Common myeloid progenitor, CD34-positive (primary cell): ENCODE results near the gene TFEB.

Experiments
- CTCF ChIA-PET: fragments of 350-600 bp; sonication (Branson Sonifier 250); formaldehyde crosslinking; loops from one replicate; lab custom pipeline; 2021; ENCODE audit warnings: antibody characterized with exemption; lab: Charles Lee
- POLR2A ChIA-PET: fragments of 350-600 bp; sonication (Branson Sonifier 250); formaldehyde crosslinking; loops from one replicate; lab custom pipeline; 2021; ENCODE audit warnings: antibody characterized with exemption; lab: Charles Lee
- DNase-seq, 3 donors: peaks; one replicate each; pipeline versions ENCODE4 v3.0.0 to v3.0.0-alpha.2; 2013
- H3K27ac ChIP-seq, 2 experiments: 1 replicate in 1 of 2; 2 replicates in 1 of 2; pipeline ENCODE4 v1.7.0; 2013; ENCODE audit warnings: inconsistent platforms in 2 of 2, low read length in 2 of 2, mild to moderate bottlenecking in 2 of 2, low read depth in 1 of 2, moderate library complexity in 1 of 2; ENCODE audit not compliant: severe bottlenecking in 2 of 2, insufficient read depth in 1 of 2, poor library complexity in 1 of 2
- H3K27me3 ChIP-seq, 5 experiments: replicated peaks in 2 of 5; 1 replicate in 3 of 5; 2 replicates in 2 of 5; pipeline versions ENCODE4 v1.6.1 to v1.7.0; 2013; ENCODE audit warnings: low read length in 4 of 5, mild to moderate bottlenecking in 2 of 5, moderate library complexity in 2 of 5, inconsistent platforms in 1 of 5; ENCODE audit not compliant: insufficient read depth in 5 of 5, control insufficient read depth in 4 of 5
- H3K36me3 ChIP-seq, 4 experiments: 1 replicate in 2 of 4; 2 replicates in 2 of 4; pipeline versions ENCODE4 v1.6.1 to v1.7.0; 2013; ENCODE audit warnings: low read length in 3 of 4, control low read depth in 1 of 4, mild to moderate bottlenecking in 1 of 4; ENCODE audit not compliant: control insufficient read depth in 4 of 4, insufficient read depth in 4 of 4
- H3K4me1 ChIP-seq, 4 experiments: 1 replicate in 3 of 4; 2 replicates in 1 of 4; pipeline versions ENCODE4 v1.6.1 to v1.7.1; 2013; ENCODE audit warnings: low read length in 3 of 4, mild to moderate bottlenecking in 3 of 4, control low read depth in 1 of 4, inconsistent platforms in 1 of 4, moderate library complexity in 1 of 4; ENCODE audit not compliant: control insufficient read depth in 4 of 4, insufficient read depth in 4 of 4; ENCODE audit errors: control extremely low read depth in 1 of 4
- H3K4me3 ChIP-seq, 7 experiments: 1 replicate in 4 of 7; 2 replicates in 3 of 7; pipeline versions ENCODE4 v1.5.1 to v1.7.0; 2013; ENCODE audit warnings: mild to moderate bottlenecking in 7 of 7, low read length in 6 of 7, moderate library complexity in 6 of 7, inconsistent platforms in 2 of 7, low read depth in 2 of 7, control low read depth in 1 of 7; ENCODE audit not compliant: insufficient read depth in 4 of 7, control insufficient read depth in 1 of 7; ENCODE audit errors: extremely low read depth in 1 of 7
- H3K9me3 ChIP-seq, 5 experiments: 1 replicate in 4 of 5; 2 replicates in 1 of 5; pipeline versions ENCODE4 v1.6.1 to v1.7.1; 2013; ENCODE audit warnings: low read length in 4 of 5, mild to moderate bottlenecking in 2 of 5, inconsistent platforms in 1 of 5, low read depth in 1 of 5, moderate library complexity in 1 of 5; ENCODE audit not compliant: control insufficient read depth in 4 of 5, insufficient read depth in 2 of 5; ENCODE audit errors: control extremely low read depth in 1 of 5
- WGBS: methylation state at CpG from one replicate; pipeline ENCODE4 v1.1.5; 2013; ENCODE audit not compliant: insufficient coverage; 5-methylcytosine and 5-hydroxymethylcytosine counted together

The TFEB gene

DNA sequence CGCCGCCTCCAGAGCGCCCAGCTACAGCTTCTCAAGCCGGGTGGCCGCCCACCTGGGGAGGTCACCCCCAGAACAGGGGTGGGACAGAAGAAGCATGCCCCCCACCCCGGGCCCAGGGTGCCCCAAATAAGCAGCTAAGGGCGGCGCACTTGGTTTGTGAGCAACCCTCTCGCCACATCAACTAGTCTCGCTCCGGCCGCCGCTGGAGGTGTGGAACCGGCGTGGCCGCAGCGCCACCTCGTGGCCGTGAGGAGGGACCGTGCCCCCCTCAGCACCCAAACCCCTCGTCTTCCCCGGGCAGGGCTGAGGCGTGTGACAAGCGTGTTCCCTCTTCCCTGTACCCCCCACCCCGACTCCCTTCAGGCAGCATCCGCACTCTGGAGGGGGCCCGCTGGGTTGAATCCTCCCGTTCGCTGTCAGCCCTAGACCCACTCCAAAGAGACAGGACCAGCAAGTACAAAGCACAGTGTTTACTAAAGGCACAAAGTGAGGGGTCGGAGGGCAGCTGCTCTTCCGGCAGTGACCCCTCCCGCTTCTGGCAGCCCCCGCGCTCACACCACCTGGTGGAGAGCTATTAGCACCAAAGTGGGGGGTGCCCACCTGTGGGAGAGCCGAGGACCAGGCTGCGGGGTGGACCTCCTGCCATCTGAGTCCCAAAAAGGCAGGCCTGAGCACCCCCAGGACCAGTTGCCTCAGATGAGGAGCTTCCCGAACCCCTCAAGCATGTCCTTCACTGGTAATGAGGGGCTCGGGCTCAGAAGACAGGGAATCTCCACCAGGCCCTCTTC is 51.7 kb downstream of the TFEB start:
- Histone ChIP-seq H3K27me3 (no peaks in the 10 kb centered on the region), H3K9me3 (no peaks in the 10 kb centered on the region), H3K4me1 (peaks cover 0 to 19% (median 17%) of the 10 kb centered on the region in 4 experiments), H3K36me3 (peaks cover 0 to 5% (median 0%) of the 10 kb centered on the region in 4 experiments), H3K27ac (peak overlapping the region; percentile 5 to 15), H3K4me3 (peak overlapping the region in 5 of 7 experiments; percentile 34 to 76 (median 69))
- ChIA-PET CTCF (interaction anchor here (0.6 to 7.2 kb wide), 36 partner anchors 8 to 345 kb away, joined by 3 to 84 read pairs (median 4); no protein-coding TSS in a partner anchor), POLR2A (interaction anchor here (1.4 kb wide), 1 partner anchor 81 kb away, joined by 4 read pairs; no protein-coding TSS in a partner anchor)
- peak; percentile 78 to 84 (median 82) for DNase-seq
- WGBS, result 16% methylated on average over 29 of the region's 38 CpGs

DNA sequence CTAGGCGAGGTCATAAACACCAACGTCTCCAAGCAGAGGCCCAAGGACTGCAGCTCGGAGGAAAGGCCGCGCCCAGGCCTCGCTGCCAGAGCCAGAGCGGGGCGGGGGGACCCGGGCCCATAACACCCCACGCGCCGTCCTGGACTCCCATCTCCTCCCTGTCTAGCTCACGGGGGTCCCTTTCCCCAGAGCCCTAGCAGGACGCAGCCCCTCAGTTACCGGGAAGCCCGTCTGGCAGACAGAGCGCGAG is 52.2 kb downstream of the TFEB start:
- H3K4me1 ChIP-seq, result peaks cover 0 to 19% (median 17%) of the 10 kb centered on the region in 4 experiments
- H3K4me3 ChIP-seq, result peak overlapping the region in 6 of 7 experiments; percentile 34 to 76 (median 62)
- H3K36me3 ChIP-seq, result peaks cover 0 to 5% (median 0%) of the 10 kb centered on the region in 4 experiments
- WGBS, result 0% methylated on average over 11 of the region's 18 CpGs
- no peak for DNase-seq
- ChIA-PET POLR2A (no interaction called here), CTCF (interaction anchor here (0.6 to 7.2 kb wide), 34 partner anchors 8 to 345 kb away, joined by 3 to 84 read pairs (median 5); no protein-coding TSS in a partner anchor)
- H3K9me3 ChIP-seq, result no peaks in the 10 kb centered on the region
- H3K27ac ChIP-seq, result peak overlapping the region; percentile 5 to 15
- H3K27me3 ChIP-seq, result no peaks in the 10 kb centered on the region

DNA sequence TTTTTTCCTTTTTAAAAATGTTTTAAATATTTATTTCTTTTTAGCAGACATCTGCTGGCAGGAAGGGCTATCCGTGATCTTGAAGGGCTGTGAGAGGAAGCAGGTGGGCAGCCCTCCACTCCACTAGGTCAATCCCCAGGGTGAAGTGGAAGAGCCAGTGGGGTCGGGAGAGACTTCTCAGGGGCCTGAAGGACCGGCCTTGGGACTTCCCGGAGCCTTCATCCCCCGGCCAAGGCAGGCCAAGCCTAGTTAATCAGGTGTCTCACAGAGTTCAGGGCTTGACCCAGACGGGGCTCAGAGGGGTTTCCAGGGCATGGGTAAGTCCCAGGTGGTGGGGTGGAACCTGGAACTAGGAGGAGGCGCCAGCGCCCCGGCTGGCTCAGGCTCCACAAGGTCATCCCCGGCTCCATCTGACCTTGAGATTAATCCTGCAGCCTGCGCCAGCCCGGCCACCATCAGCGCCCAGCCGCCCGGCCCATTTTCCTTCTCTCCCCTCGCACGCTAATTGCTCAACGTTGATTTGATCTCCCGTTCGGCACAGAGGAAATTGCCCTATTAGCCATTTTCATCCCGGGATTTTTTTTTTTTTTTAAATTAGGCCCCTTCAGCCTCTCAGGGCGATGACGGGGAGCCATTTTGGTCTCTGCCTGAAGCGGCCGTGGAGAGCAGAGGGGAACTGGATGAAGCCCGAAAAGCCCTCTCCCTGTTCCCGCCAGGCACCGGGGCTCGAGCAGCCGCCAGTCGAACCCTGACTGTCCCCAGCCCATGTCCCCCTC is 52.7 kb downstream of the TFEB start:
- H3K4me1 ChIP-seq, result peaks cover 0 to 19% (median 17%) of the 10 kb centered on the region in 4 experiments
- ChIA-PET CTCF (interaction anchor here (0.6 to 7.2 kb wide), 37 partner anchors 7 to 344 kb away, joined by 3 to 84 read pairs (median 5); no protein-coding TSS in a partner anchor), POLR2A (no interaction called here)
- peak overlapping the region in 6 of 7 experiments; percentile 34 to 76 (median 62) for H3K4me3 ChIP-seq
- H3K9me3 ChIP-seq, result no peaks in the 10 kb centered on the region
- peak in 2 of 3 donors; percentile 15 to 22 for DNase-seq
- 39% methylated on average over 23 of the region's 31 CpGs for WGBS
- H3K27ac ChIP-seq, result peak overlapping the region; percentile 5 to 15
- H3K36me3 ChIP-seq, result peaks cover 0 to 4% (median 0%) of the 10 kb centered on the region in 4 experiments
- no peaks in the 10 kb centered on the region for H3K27me3 ChIP-seq

DNA sequence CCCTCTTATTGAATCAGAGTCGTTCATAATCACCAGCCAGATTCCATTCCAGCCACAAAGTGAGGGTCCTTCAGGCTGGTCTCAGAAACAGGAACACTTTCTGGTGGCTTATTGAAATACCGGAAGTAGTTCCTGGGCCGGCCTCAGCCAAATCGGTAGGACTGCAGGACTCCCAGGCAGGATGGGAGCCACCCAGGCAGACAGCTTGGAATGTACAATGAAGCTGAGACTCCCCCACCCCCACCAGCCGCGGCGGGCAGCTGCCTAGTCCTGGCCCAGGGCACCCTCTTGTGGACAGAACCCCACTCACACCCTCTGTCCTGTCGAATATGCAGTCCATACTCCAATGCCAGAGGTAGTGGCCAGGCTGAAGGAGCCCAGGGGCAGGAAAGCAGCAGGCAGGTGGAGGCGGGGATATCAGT is 53.3 kb downstream of the TFEB start:
- peaks cover 0 to 19% (median 17%) of the 10 kb centered on the region in 4 experiments for H3K4me1 ChIP-seq
- H3K9me3 ChIP-seq, result no peaks in the 10 kb centered on the region
- H3K36me3 ChIP-seq, result no peaks in the 10 kb centered on the region
- no peak overlapping the region for H3K27ac ChIP-seq
- no peak overlapping the region for H3K4me3 ChIP-seq
- DNase-seq, result peak; percentile 78 to 88 (median 87)
- POLR2A ChIA-PET, result no interaction called here
- CTCF ChIA-PET, result interaction anchor here (0.7 to 5.1 kb wide), 11 partner anchors 11 to 315 kb away, joined by 3 to 43 read pairs (median 4); no protein-coding TSS in a partner anchor
- 18% methylated on average over 4 of the region's 9 CpGs for WGBS
- no peaks in the 10 kb centered on the region for H3K27me3 ChIP-seq

DNA sequence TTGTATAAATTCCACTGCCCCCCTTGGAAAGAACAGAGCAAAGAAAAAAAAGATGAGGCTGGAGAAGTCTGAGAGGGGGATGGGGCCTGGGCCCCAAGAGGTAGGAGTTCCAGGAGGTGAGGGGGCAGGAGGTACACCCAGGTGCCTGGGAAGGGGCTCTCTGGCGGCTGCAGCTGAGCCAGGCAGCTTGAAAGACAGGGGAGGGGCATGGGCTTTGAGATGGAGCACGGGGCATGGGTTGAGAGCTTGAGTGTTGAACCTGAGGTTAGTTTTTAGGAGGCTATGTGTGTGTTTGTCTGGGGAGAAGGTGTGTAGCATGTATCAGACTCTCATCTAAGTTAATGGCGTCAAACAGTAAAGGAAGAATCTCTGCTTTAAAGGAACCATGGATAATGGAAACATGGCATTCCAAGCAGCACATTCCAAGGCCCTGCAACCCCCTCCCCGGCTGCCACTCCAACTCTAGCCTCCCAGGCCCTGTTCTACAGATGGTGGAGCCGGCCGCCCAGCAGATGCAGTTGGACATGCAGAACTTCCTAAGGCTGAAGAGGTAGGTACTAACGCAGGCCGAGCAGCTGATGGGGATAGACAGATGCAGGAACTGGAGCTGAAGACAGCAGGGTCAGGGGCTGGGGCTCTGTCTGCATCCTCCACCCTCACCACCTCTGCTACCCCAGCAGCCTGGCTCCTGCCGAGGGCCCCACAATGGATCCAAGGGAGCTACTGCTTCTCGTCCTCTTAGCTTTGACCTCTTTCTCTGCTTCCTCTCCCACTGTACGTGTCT is 55.0 kb downstream of the TFEB start:
- CTCF ChIA-PET, result interaction anchor here (0.7 to 5.1 kb wide), 12 partner anchors 8 to 313 kb away, joined by 3 to 43 read pairs (median 4); no protein-coding TSS in a partner anchor
- Histone ChIP-seq H3K4me1 (peaks cover 0 to 23% (median 18%) of the 10 kb centered on the region in 4 experiments), H3K9me3 (no peaks in the 10 kb centered on the region), H3K27ac (no peak overlapping the region), H3K4me3 (no peak overlapping the region), H3K36me3 (no peaks in the 10 kb centered on the region), H3K27me3 (no peaks in the 10 kb centered on the region)
- 81% methylated on average over 9 of the region's 11 CpGs for WGBS
- POLR2A ChIA-PET, result no interaction called here
- no peak for DNase-seq

DNA sequence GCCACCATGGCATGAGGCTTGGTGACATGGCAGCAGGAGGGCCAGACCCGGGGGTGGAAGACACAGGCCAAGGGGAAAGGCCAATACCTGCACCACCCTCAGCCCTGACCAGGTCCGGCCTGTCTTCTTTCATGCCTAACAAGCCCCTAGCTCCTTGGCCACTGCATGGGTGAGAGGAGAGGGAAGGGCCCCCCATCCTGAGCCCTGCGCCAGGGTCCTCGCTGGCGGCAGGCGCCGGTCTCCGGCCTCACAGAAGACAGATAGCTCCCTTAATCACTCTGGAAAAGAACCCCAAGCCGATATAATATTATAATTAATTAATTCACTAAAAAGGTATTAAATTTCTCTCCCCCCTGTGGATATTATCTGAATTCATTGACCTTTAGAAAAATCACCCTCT is 55.7 kb downstream of the TFEB start:
- no peak for DNase-seq
- H3K4me1 ChIP-seq, result peaks cover 0 to 23% (median 18%) of the 10 kb centered on the region in 4 experiments
- POLR2A ChIA-PET, result no interaction called here
- H3K9me3 ChIP-seq, result no peaks in the 10 kb centered on the region
- H3K27me3 ChIP-seq, result no peaks in the 10 kb centered on the region
- H3K36me3 ChIP-seq, result no peaks in the 10 kb centered on the region
- 92% methylated on average over 2 of the region's 9 CpGs for WGBS
- no peak overlapping the region for H3K27ac ChIP-seq
- no peak overlapping the region for H3K4me3 ChIP-seq
- CTCF ChIA-PET, result interaction anchor here (1.0 to 5.1 kb wide), 9 partner anchors 9 to 312 kb away, joined by 3 to 43 read pairs (median 6); no protein-coding TSS in a partner anchor
